Stimulated activated CD8-positive, alpha-beta memory T cell treated with anti-CD3 and anti-CD28 coated beads, Interleukin-15, amount 100 ng/mL, for 24 hours (primary cell): ENCODE results near the gene ITLN1.
"Not testable (repeated sequence)": the region's sequence is repeated elsewhere in the genome, so short reads cannot be mapped to it uniquely, and the experiment has no call there.

Experiments
- DNase-seq: peaks from one replicate; pipeline ENCODE4 v3.0.0-alpha.2; 2020; ENCODE audit warnings: low read depth

Gene ITLN1

GRCh38 chr1:160882582-160882981 is 2.4 kb downstream of the ITLN1 start:
- no peak for DNase-seq

GRCh38 chr1:160881264-160881663 is 3.7 kb downstream of the ITLN1 start:
- DNase-seq: not testable (repeated sequence)

- DNase-seq: no peak
Measured at GRCh38 chr1:160880216-160880615, 4.8 kb downstream of the ITLN1 start.

GRCh38 chr1:160879056-160879455 is 5.9 kb downstream of the ITLN1 start:
- no peak for DNase-seq

GRCh38 chr1:160877221-160877620 is 7.8 kb downstream of the ITLN1 start:
- no peak for DNase-seq

- no peak for DNase-seq
Measured at GRCh38 chr1:160876311-160876710, 8.7 kb downstream of the ITLN1 start.

GRCh38 chr1:160875591-160875990 is 9.4 kb downstream of the ITLN1 start:
- DNase-seq: not testable (repeated sequence)

- no peak for DNase-seq
Measured at GRCh38 chr1:160874935-160875334, 10.0 kb downstream of the ITLN1 start.

GRCh38 chr1:160868141-160868540 is 16.8 kb downstream of the ITLN1 start:
- DNase-seq: no peak

GRCh38 chr1:160867651-160868050 is 17.3 kb downstream of the ITLN1 start:
- not testable (repeated sequence) for DNase-seq

- DNase-seq: no peak
Measured at GRCh38 chr1:160866695-160867260, 18.2 kb downstream of the ITLN1 start.

GRCh38 chr1:160866001-160866694 is 18.8 kb downstream of the ITLN1 start:
- no peak for DNase-seq

GRCh38 chr1:160865337-160865736 is 19.6 kb downstream of the ITLN1 start:
- DNase-seq: no peak

- no peak for DNase-seq
Measured at GRCh38 chr1:160864173-160864572, 20.8 kb downstream of the ITLN1 start.

GRCh38 chr1:160863774-160864131 is 21.2 kb downstream of the ITLN1 start:
- DNase-seq: no peak

GRCh38 chr1:160863061-160863773 is 21.8 kb downstream of the ITLN1 start:
- DNase-seq: no peak

GRCh38 chr1:160862203-160863060 is 22.5 kb downstream of the ITLN1 start, which contains the start of gene CD244:
Gene CD244, minus strand, starts transcription at chr1:160862887. Its CDS starts 210 bp downstream, at chr1:160862677.
- no peak for DNase-seq

- no peak for DNase-seq
Measured at GRCh38 chr1:160860840-160861505, 24.0 kb downstream of the ITLN1 start.

- no peak for DNase-seq
Measured at GRCh38 chr1:160859166-160859565, 25.8 kb downstream of the ITLN1 start.

GRCh38 chr1:160858507-160858906 is 26.5 kb downstream of the ITLN1 start:
- DNase-seq: no peak

- no peak for DNase-seq
Measured at GRCh38 chr1:160858097-160858496, 26.9 kb downstream of the ITLN1 start.
